A549 (cell line): ENCODE results near the gene C11orf98. TPM values are rescaled to one million over a fixed set of nuclear protein-coding genes. Genes with fewer than 3 reads are reported as not detected.
A peak's percentile ranks its signal among the peaks of the same experiment; 100 is the strongest.
"Not testable (repeated sequence)": the region's sequence is repeated elsewhere in the genome, so short reads cannot be mapped to it uniquely, and the experiment has no call there.

ENCODE experiments used
- ATAC-seq, 2 experiments: fragments of 200-7000 bp in 1 of 2; fragments of >200 bp in 1 of 2; cut with Nextera tagmentation in 1 of 2; cut with Tn5 transposase in 1 of 2; 3 replicates each; pipeline versions ENCODE4 v1.8.0 to v1.9.1; 2018 to 2020; ENCODE audit warnings: mild to moderate bottlenecking in 1 of 2, moderate library complexity in 1 of 2
- CTCF ChIA-PET: fragments of 300-600 bp; sonication (Branson Sonifier 250); formaldehyde crosslinking; extraction: SDS; loops from one replicate; lab custom pipeline; 2021; ENCODE audit warnings: antibody characterized with exemption, inconsistent platforms; lab: Yijun Ruan, JAX
- POLR2A ChIA-PET: fragments of 350-600 bp; formaldehyde crosslinking; extraction: SDS; loops from one replicate; lab custom pipeline; 2021; ENCODE audit warnings: antibody characterized with exemption, inconsistent platforms; lab: Yijun Ruan, JAX
- DNase-seq, 2 experiments: peaks; one replicate each; pipeline versions ENCODE4 v3.0.0 to v3.0.0-alpha.2; 2011 to 2016; ENCODE audit warnings: low read depth in 1 of 2, low spot score in 1 of 2
- FAIRE-seq: peaks from 2 replicates; lab custom pipeline; 2011; peaks lifted over from hg19 to GRCh38; lab: Jason Lieb, UNC
- H3K27ac ChIP-seq, 2 experiments: fragments of >200 bp; sonication (Bioruptor Twin); formaldehyde crosslinking; 3 replicates each; pipeline ENCODE4 v1.5.1; 2016 to 2017
- H3K4me1 ChIP-seq: fragments of >200 bp; sonication (Bioruptor Twin); formaldehyde crosslinking; 3 replicates; pipeline ENCODE4 v1.6.1; 2016
- H3K4me2 ChIP-seq: fragments of >200 bp; sonication (Bioruptor Twin); formaldehyde crosslinking; 3 replicates; pipeline ENCODE4 v1.6.1; 2016
- H3K4me3 ChIP-seq: fragments of >200 bp; sonication (Bioruptor Twin); formaldehyde crosslinking; 3 replicates; pipeline ENCODE4 v1.5.1; 2016
- H3K9me3 ChIP-seq: fragments of >200 bp; sonication (Bioruptor Twin); formaldehyde crosslinking; 3 replicates; pipeline ENCODE4 v1.6.1; 2016
- CBX2 ChIP-seq: fragments of 200-600 bp; sonication (generic); IDR thresholded peaks from 2 replicates; pipeline ENCODE4 v1.6.1; 2016; ENCODE audit warnings: low read depth, mild to moderate bottlenecking, borderline replicate concordance
- CHD2 ChIP-seq: fragments of 150-350 bp; IDR thresholded peaks from 2 replicates; pipeline ENCODE4 v1.6.1; 2014; ENCODE audit warnings: low read length; ENCODE audit not compliant: partially characterized antibody
- CTCF ChIP-seq: fragments of >200 bp; sonication (Bioruptor Twin); formaldehyde crosslinking; IDR thresholded peaks from 3 replicates; pipeline ENCODE4 v1.5.1; 2016
- EHF ChIP-seq: fragments of 250-450 bp; sonication (Bioruptor Pico); IDR thresholded peaks from 2 replicates; pipeline ENCODE4 v1.5.0; 2020; ENCODE audit warnings: mild to moderate bottlenecking
- EHMT2 ChIP-seq: fragments of 200-600 bp; sonication (generic); IDR thresholded peaks from 2 replicates; pipeline ENCODE4 v1.6.1; 2016; ENCODE audit warnings: antibody characterized with exemption, low read depth, mild to moderate bottlenecking, moderate library complexity
- FOSL2 ChIP-seq, 2 experiments: fragments of 450-650 bp in 1 of 2; fragments of >200 bp in 1 of 2; sonication (Bioruptor Twin) in 1 of 2; formaldehyde crosslinking; IDR thresholded peaks; 2 replicates each; pipeline versions ENCODE4 v1.5.0 to v1.6.1; 2016 to 2020; ENCODE audit warnings: mild to moderate bottlenecking in 1 of 2, moderate library complexity in 1 of 2
- HES2 ChIP-seq: fragments of >200 bp; sonication (Bioruptor Twin); formaldehyde crosslinking; IDR thresholded peaks from 2 replicates; pipeline ENCODE4 v1.6.1; 2016
- HEYL ChIP-seq: fragments of 250-450 bp; sonication (Bioruptor Pico); IDR thresholded peaks from 2 replicates; pipeline ENCODE4 v1.8.0; 2021; ENCODE audit warnings: mild to moderate bottlenecking, moderate library complexity
- HOXA7 ChIP-seq: fragments of 250-450 bp; sonication (Bioruptor Pico); IDR thresholded peaks from 2 replicates; pipeline ENCODE4 v1.5.0; 2020; ENCODE audit warnings: mild to moderate bottlenecking, moderate library complexity
- HOXB13 ChIP-seq: fragments of 250-450 bp; sonication (Bioruptor Pico); IDR thresholded peaks from 2 replicates; pipeline ENCODE4 v1.5.0; 2020; ENCODE audit warnings: low read depth, mild to moderate bottlenecking, moderate library complexity
- HOXB5 ChIP-seq: fragments of 250-450 bp; sonication (Bioruptor Pico); IDR thresholded peaks from 2 replicates; pipeline ENCODE4 v1.5.0; 2020; ENCODE audit warnings: mild to moderate bottlenecking, moderate library complexity
- JUNB ChIP-seq: fragments of >200 bp; sonication (Bioruptor Twin); formaldehyde crosslinking; IDR thresholded peaks from 2 replicates; pipeline ENCODE4 v1.6.1; 2016
- KDM1A ChIP-seq: fragments of 200-600 bp; sonication (generic); IDR thresholded peaks from 2 replicates; pipeline ENCODE4 v1.6.1; 2016; ENCODE audit warnings: low read depth, mild to moderate bottlenecking
- KDM5A ChIP-seq: fragments of 200-600 bp; sonication (generic); IDR thresholded peaks from 2 replicates; pipeline ENCODE4 v1.6.1; 2016; ENCODE audit warnings: antibody characterized with exemption, mild to moderate bottlenecking
- MAFK ChIP-seq: fragments of 450-650 bp; IDR thresholded peaks from 2 replicates; pipeline ENCODE4 v1.6.1; 2014; ENCODE audit not compliant: partially characterized antibody
- MYC ChIP-seq: IDR thresholded peaks from 2 replicates; pipeline ENCODE4 v1.6.1; 2012; ENCODE audit warnings: mild to moderate bottlenecking, inconsistent platforms, low read length, improper control_type of control experiment, borderline replicate concordance
- NR3C1 ChIP-seq: fragments of >200 bp; sonication (Bioruptor Twin); formaldehyde crosslinking; IDR thresholded peaks from 3 replicates; pipeline ENCODE4 v1.6.1; 2017
- PHF8 ChIP-seq: fragments of 200-600 bp; sonication (generic); IDR thresholded peaks from 2 replicates; pipeline ENCODE4 v1.6.1; 2016; ENCODE audit warnings: low read depth, mild to moderate bottlenecking, antibody characterized with exemption, moderate library complexity, borderline replicate concordance
- POLR2A ChIP-seq: IDR thresholded peaks from 2 replicates; pipeline ENCODE4 v1.6.1; 2012; ENCODE audit warnings: mild to moderate bottlenecking, low read length
- POLR2AphosphoS2 ChIP-seq: conservative IDR thresholded peaks from 2 replicates; pipeline ENCODE4 v1.6.1; 2012; ENCODE audit warnings: low read length, improper control_type of control experiment, inconsistent platforms
- RAD21 ChIP-seq, 2 experiments: fragments of >200 bp in 1 of 2; sonication (Bioruptor Twin) in 1 of 2; formaldehyde crosslinking in 1 of 2; IDR thresholded peaks in 1 of 2; conservative IDR thresholded peaks in 1 of 2; 2 replicates in 1 of 2; 3 replicates in 1 of 2; pipeline ENCODE4 v1.6.1; 2012 to 2018; ENCODE audit warnings: inconsistent platforms in 1 of 2
- SREBF2 ChIP-seq: fragments of 450-650 bp; IDR thresholded peaks from 2 replicates; pipeline ENCODE4 v1.6.1; 2014; ENCODE audit warnings: mild to moderate bottlenecking, moderate library complexity
- ZC3H11A ChIP-seq: fragments of 450-650 bp; IDR thresholded peaks from 2 replicates; pipeline ENCODE4 v1.6.1; 2014; ENCODE audit warnings: antibody characterized with exemption, mild to moderate bottlenecking
- ZFP36 ChIP-seq: fragments of 450-650 bp; IDR thresholded peaks from 2 replicates; pipeline ENCODE4 v1.6.1; 2014; ENCODE audit warnings: borderline replicate concordance; ENCODE audit not compliant: partially characterized antibody
- ZNF302 ChIP-seq: fragments of 250-450 bp; sonication (Bioruptor Pico); IDR thresholded peaks from 2 replicates; pipeline ENCODE4 v1.9.0; 2021; ENCODE audit warnings: inconsistent platforms, mild to moderate bottlenecking, moderate library complexity
- WGBS: methylation state at CpG from one replicate; pipeline ENCODE4 v1.1.6; 2017; ENCODE audit errors: missing lambda C conversion rate; 5-methylcytosine and 5-hydroxymethylcytosine counted together
- polyA plus RNA-seq, 4 experiments: library from polyadenylated mRNA; depleted of rRNA in 3 of 4; stranded (reverse); fragments of >200 nt; fragmentation: RNase III in 1 of 4; extraction: RNeasy Plus Mini Kit Qiagen cat#74134 plus additional on column Dnase treatment in 1 of 4; gene quantifications; 2 replicates in 3 of 4; 3 replicates in 1 of 4; pipeline ENCODE4 v1.2.3, GENCODE V29; 2011 to 2017
- TF ChIP-seq, protein P1 (sequence below): fragments of 250-450 bp; sonication (Bioruptor Pico); IDR thresholded peaks from 2 replicates; pipeline ENCODE4 v1.5.0; 2021; ENCODE audit warnings: mild to moderate bottlenecking, moderate library complexity, borderline replicate concordance
- TF ChIP-seq, protein P2 (sequence below): fragments of 450-650 bp; IDR thresholded peaks from 2 replicates; pipeline ENCODE4 v1.6.1; 2014; ENCODE audit warnings: antibody characterized with exemption

Gene C11orf98
- polyA plus RNA-seq, 2 of the 4 experiments (the other 2 are of a cell fraction) = 91.7 to 140 TPM

GRCh38 chr11:62705880-62706849 is 41.2 kb upstream of the C11orf98 start (continued):
- TF ChIP-seq FOSL2 (IDR thresholded peaks at IDR 0.05) (no peak), FOSL2 (CRISPR knock-in tag; IDR thresholded peaks at IDR 0.05) (no peak), HOXB5 (CRISPR knock-in tag) (no peak), KDM5A (no peak), ZFP36 (no peak), ZNF302 (CRISPR knock-in tag) (no peak), MYC (0 out of 2 replicates have a peak, but pooled peaks have one; percentile 40), JUNB (no peak), HEYL (CRISPR knock-in tag) (no peak), ZC3H11A (no peak), EHF (CRISPR knock-in tag) (no peak), EHMT2 (no peak)
- TF ChIP-seq, protein P1, sequence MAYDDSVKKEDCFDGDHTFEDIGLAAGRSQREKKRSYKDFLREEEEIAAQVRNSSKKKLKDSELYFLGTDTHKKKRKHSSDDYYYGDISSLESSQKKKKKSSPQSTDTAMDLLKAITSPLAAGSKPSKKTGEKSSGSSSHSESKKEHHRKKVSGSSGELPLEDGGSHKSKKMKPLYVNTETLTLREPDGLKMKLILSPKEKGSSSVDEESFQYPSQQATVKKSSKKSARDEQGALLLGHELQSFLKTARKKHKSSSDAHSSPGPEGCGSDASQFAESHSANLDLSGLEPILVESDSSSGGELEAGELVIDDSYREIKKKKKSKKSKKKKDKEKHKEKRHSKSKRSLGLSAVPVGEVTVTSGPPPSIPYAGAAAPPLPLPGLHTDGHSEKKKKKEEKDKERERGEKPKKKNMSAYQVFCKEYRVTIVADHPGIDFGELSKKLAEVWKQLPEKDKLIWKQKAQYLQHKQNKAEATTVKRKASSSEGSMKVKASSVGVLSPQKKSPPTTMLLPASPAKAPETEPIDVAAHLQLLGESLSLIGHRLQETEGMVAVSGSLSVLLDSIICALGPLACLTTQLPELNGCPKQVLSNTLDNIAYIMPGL (CRISPR knock-in tag) = no peak

DNA sequence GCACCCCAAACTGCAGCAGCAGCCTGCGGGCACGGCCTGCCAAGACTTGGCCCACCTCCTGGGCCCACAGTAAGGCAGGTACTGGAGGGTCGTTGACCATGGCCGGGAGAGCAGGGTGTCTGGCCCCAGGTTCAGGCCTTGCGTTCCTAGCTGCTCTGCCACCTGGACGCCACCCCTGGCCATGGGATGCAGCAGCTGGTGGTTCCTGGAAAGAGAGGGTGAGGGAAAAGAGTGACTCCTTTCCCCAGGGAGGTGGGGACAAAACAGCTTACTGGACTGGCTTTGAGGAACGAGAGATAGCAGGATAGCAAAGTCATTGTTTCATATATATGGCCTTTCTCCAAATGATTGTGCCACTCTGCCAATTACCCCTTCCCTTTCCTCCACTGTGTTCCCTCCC is 40.4 kb upstream of the C11orf98 start:
- FAIRE-seq (no peak), ATAC-seq (peak; percentile 2 to 9; a peak in 3 of 6 replicates), DNase-seq (peak in 1 of 2 experiments; percentile 49)
- peak overlapping the region; percentile 80 to 92 for H3K27ac ChIP-seq
- CTCF ChIA-PET = interaction anchor here (0.7 to 5.3 kb wide), 10 partner anchors 11 to 317 kb away, joined by 3 to 39 read pairs (median 5); partner anchors contain the start of gene LRRN4CL
- H3K9me3 ChIP-seq = no peaks in the 10 kb centered on the region
- WGBS = 56% methylated on average over 6 of the region's 7 CpGs
- peaks cover 26% of the 10 kb centered on the region for H3K4me1 ChIP-seq
- POLR2A ChIA-PET = interaction anchor here (1.1 to 6.1 kb wide), 7 partner anchors 22 to 136 kb away, joined by 4 to 64 read pairs (median 7); partner anchors contain the start of genes C11orf98, CSKMT, HNRNPUL2 and LBHD1
- H3K4me2 ChIP-seq = peak overlapping the region; percentile 78
- H3K4me3 ChIP-seq = peak overlapping the region; percentile 69
- TF ChIP-seq, protein P1 (CRISPR knock-in tag) = no peak
- TF ChIP-seq, protein P2, sequence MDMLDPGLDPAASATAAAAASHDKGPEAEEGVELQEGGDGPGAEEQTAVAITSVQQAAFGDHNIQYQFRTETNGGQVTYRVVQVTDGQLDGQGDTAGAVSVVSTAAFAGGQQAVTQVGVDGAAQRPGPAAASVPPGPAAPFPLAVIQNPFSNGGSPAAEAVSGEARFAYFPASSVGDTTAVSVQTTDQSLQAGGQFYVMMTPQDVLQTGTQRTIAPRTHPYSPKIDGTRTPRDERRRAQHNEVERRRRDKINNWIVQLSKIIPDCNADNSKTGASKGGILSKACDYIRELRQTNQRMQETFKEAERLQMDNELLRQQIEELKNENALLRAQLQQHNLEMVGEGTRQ = no peak
- TF ChIP-seq NR3C1 (no peak), RAD21 (conservative IDR thresholded peaks at IDR 0.05 in 1 of 2, IDR thresholded peaks at IDR 0.05 in 1 of 2) (no peak), HEYL (CRISPR knock-in tag) (no peak), CBX2 (no peak), HOXA7 (no peak), HES2 (no peak), CTCF (no peak), CHD2 (no peak), POLR2AphosphoS2 (no peak), SREBF2 (no peak), KDM1A (no peak), MAFK (no peak), PHF8 (no peak), POLR2A (no peak), HOXB13 (CRISPR knock-in tag) (no peak)
- TF ChIP-seq, all 56 proteins: peak for 0

DNA sequence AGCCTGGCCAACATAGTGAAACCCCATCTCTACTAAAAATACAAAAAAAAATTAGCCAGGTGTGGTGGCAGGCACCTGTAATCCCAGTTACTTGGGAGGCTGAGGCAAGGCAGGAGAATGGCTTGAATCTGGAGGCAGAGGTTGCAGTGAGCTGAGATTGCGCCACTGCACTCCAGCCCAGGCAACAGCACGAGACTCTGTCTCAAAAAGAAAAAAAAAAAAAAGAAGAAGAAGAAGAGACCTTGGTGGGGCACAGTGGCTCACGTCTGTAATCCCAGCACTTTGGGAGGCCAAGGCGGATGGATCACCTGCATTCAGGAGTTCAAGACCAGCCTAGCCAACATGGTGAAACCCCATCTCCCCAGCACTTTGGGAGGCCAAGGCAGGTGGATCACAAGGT is 38.9 kb upstream of the C11orf98 start:
- not testable (repeated sequence) for H3K27ac ChIP-seq, H3K9me3 ChIP-seq, FAIRE-seq, DNase-seq, ATAC-seq, H3K4me3 ChIP-seq, H3K4me2 ChIP-seq
- ChIA-PET POLR2A (interaction anchor here (1.1 kb wide), 1 partner anchor 32 kb away, joined by 3 read pairs; the partner anchor contains the start of gene LBHD1), CTCF (interaction anchor here (1.1 to 4.5 kb wide), 6 partner anchors 10 to 66 kb away, joined by 3 to 39 read pairs (median 6); partner anchors contain the start of gene LRRN4CL)
- 98% methylated on average over 4 of the region's 4 CpGs for WGBS
- H3K4me1 ChIP-seq = peaks cover 18% of the 10 kb centered on the region
